Stimulated activated CD4-positive, alpha-beta T cell treated with anti-CD3 and anti-CD28 coated beads, Interleukin-12 subunit alpha, Interleukin-12 subunit beta, amount 100 ng/mL, for 4 hours (primary cell): ENCODE results near the gene AKAP13.
"Not testable (repeated sequence)": the region's sequence is repeated elsewhere in the genome, so short reads cannot be mapped to it uniquely, and the experiment has no call there.

Experiments
- DNase-seq: peaks from one replicate; pipeline ENCODE4 v3.0.0-alpha.2; 2020

Gene AKAP13

GRCh38 chr15:85481543-85481942 is 101.1 kb downstream of the AKAP13 start:
- not testable (repeated sequence) for DNase-seq

GRCh38 chr15:85482894-85483293 is 102.5 kb downstream of the AKAP13 start:
- no peak for DNase-seq

GRCh38 chr15:85483955-85484354 is 103.6 kb downstream of the AKAP13 start:
- not testable (repeated sequence) for DNase-seq

GRCh38 chr15:85484923-85485322 is 104.5 kb downstream of the AKAP13 start:
- DNase-seq = not testable (repeated sequence)

- DNase-seq = no peak
These were observed 105.7 kb downstream of the AKAP13 start for GRCh38 chr15:85485956-85486567.

GRCh38 chr15:85487796-85488195 is 107.4 kb downstream of the AKAP13 start:
- DNase-seq = not testable (repeated sequence)

- no peak for DNase-seq
These were observed 108.6 kb downstream of the AKAP13 start for GRCh38 chr15:85488997-85489396.

GRCh38 chr15:85489773-85490493 is 109.5 kb downstream of the AKAP13 start:
- no peak for DNase-seq

- DNase-seq = no peak
These were observed 110.5 kb downstream of the AKAP13 start for GRCh38 chr15:85490856-85491255.

- no peak for DNase-seq
These were observed 111.3 kb downstream of the AKAP13 start for GRCh38 chr15:85491691-85492090.

- DNase-seq = no peak
These were observed 112.0 kb downstream of the AKAP13 start for GRCh38 chr15:85492406-85492805.

- no peak for DNase-seq
These were observed 112.9 kb downstream of the AKAP13 start for GRCh38 chr15:85493260-85493659.

- DNase-seq = no peak
These were observed 113.8 kb downstream of the AKAP13 start for GRCh38 chr15:85494048-85494777.

GRCh38 chr15:85495096-85495495 is 114.7 kb downstream of the AKAP13 start:
- no peak for DNase-seq

- DNase-seq = no peak
These were observed 115.1 kb downstream of the AKAP13 start for GRCh38 chr15:85495544-85495943.

GRCh38 chr15:85496151-85496550 is 115.7 kb downstream of the AKAP13 start:
- no peak for DNase-seq

GRCh38 chr15:85496551-85497171 is 116.3 kb downstream of the AKAP13 start:
- DNase-seq = no peak

- no peak for DNase-seq
These were observed 116.8 kb downstream of the AKAP13 start for GRCh38 chr15:85497172-85497569.

GRCh38 chr15:85498471-85498870 is 118.1 kb downstream of the AKAP13 start:
- DNase-seq = no peak

- no peak for DNase-seq
These were observed 119.0 kb downstream of the AKAP13 start for GRCh38 chr15:85499371-85499887.

GRCh38 chr15:85500060-85500708 is 119.8 kb downstream of the AKAP13 start:
- DNase-seq = no peak

- no peak for DNase-seq
These were observed 120.3 kb downstream of the AKAP13 start for GRCh38 chr15:85500729-85501128.

- DNase-seq = no peak
These were observed 121.2 kb downstream of the AKAP13 start for GRCh38 chr15:85501574-85501973.
